Stomach (tissue), 4 donors: ENCODE data around the gene APBA3.

Experiments used
- CTCF ChIP-seq, 7 experiments: fragments of 450-650 bp in 4 of 7; fragments of 200-600 bp in 3 of 7; sonication (generic) in 3 of 7; IDR thresholded peaks; one replicate each; pipeline ENCODE4 v1.5.1; 2016 to 2019; ENCODE audit warnings: antibody characterized with exemption in 7 of 7, control low read depth in 2 of 7, mild to moderate bottlenecking in 1 of 7
- POLR2A ChIP-seq, 4 donors: fragments of 450-650 bp; IDR thresholded peaks; one replicate each; pipeline ENCODE4 v1.6.1; 2016; ENCODE audit warnings: antibody characterized with exemption in 4 of 4, control low read depth in 2 of 4, mild to moderate bottlenecking in 1 of 4, moderate library complexity in 1 of 4
- POLR2AphosphoS5 ChIP-seq, 3 donors: sonication (generic); formaldehyde crosslinking; IDR thresholded peaks; one replicate each; pipeline ENCODE4 v1.6.1; 2016; ENCODE audit warnings: antibody characterized with exemption in 3 of 3

DNA sequence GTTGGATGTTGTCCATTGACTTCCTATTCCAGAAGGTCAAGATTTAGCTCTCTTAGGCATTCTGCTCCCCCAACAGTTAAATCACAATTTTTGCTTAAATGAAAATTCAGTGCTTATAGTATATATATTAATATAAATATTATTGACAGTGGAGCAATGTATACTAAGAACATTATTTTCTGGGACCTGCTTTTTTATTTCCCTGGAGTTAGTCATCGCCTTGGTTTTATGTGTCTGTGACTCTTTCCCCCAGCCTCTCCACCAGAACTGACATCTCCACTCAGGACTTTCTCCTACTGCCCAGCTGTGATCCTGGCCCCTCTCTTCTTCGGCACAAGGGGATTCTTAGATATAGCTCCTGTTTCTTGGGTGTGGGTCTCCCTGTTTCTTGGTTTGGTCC lies 34.9 kb upstream of the APBA3 start:
- TF ChIP-seq CTCF (IDR thresholded peaks at IDR 0.05) (no peak), POLR2AphosphoS5 (IDR thresholded peaks at IDR 0.05) (no peak), POLR2A (IDR thresholded peaks at IDR 0.05) (no peak)
